Smooth muscle cell (in vitro differentiated cells): Measurements from ENCODE around the gene OTC. TPM values are rescaled to one million over a fixed set of nuclear protein-coding genes. Genes with fewer than 3 reads are reported as not detected.

ENCODE experiments used
- DNase-seq: peaks from one replicate; lab custom pipeline; 2025; ENCODE audit not compliant: unreplicated experiment; lab: John Stamatoyannopoulos, UW
- H2AFZ ChIP-seq: fragments of 200-600 bp; sonication (generic); 2 replicates; pipeline ENCODE4 v1.6.0; 2016; ENCODE audit warnings: antibody characterized with exemption, low read depth, mild to moderate bottlenecking
- H3F3A ChIP-seq: fragments of 200-600 bp; sonication (generic); 2 replicates; pipeline ENCODE4 v1.6.0; 2017; ENCODE audit warnings: antibody characterized with exemption, low read depth
- H3K27ac ChIP-seq: fragments of 200-600 bp; sonication (generic); 2 replicates; pipeline ENCODE4 v1.5.1; 2016; ENCODE audit warnings: low read depth, mild to moderate bottlenecking
- H3K27me3 ChIP-seq: fragments of 200-600 bp; sonication (generic); 2 replicates; pipeline ENCODE4 v1.6.1; 2016; ENCODE audit warnings: low read depth, mild to moderate bottlenecking
- H3K36me3 ChIP-seq: fragments of 200-600 bp; sonication (generic); 2 replicates; pipeline ENCODE4 v1.5.1; 2016; ENCODE audit warnings: low read depth
- H3K4me1 ChIP-seq: fragments of 200-600 bp; sonication (generic); 2 replicates; pipeline ENCODE4 v1.5.1; 2016; ENCODE audit warnings: low read depth
- H3K4me2 ChIP-seq: fragments of 200-600 bp; sonication (generic); 2 replicates; pipeline ENCODE4 v1.6.0; 2016; ENCODE audit warnings: mild to moderate bottlenecking
- H3K4me3 ChIP-seq: fragments of 200-600 bp; sonication (generic); 2 replicates; pipeline ENCODE4 v1.5.1; 2016; ENCODE audit warnings: mild to moderate bottlenecking
- H3K79me2 ChIP-seq: fragments of 200-600 bp; sonication (generic); 2 replicates; pipeline ENCODE4 v1.6.0; 2016; ENCODE audit warnings: low read depth, mild to moderate bottlenecking
- H3K9ac ChIP-seq: fragments of 200-600 bp; sonication (generic); 2 replicates; pipeline ENCODE4 v1.6.0; 2016; ENCODE audit warnings: low read depth
- H3K9me3 ChIP-seq: fragments of 200-600 bp; sonication (generic); replicated peaks from 2 replicates; pipeline ENCODE4 v1.5.1; 2016; ENCODE audit warnings: low read depth
- H4K20me1 ChIP-seq: fragments of 200-600 bp; sonication (generic); 2 replicates; pipeline ENCODE4 v1.6.0; 2016; ENCODE audit warnings: low read depth
- CTCF ChIP-seq: fragments of 200-600 bp; sonication (generic); IDR thresholded peaks from 2 replicates; pipeline ENCODE4 v1.5.1; 2017; ENCODE audit warnings: borderline replicate concordance, mild to moderate bottlenecking, antibody characterized with exemption; ENCODE audit not compliant: insufficient read depth, poor library complexity, severe bottlenecking
- WGBS: methylation state at CpG from one replicate; pipeline ENCODE4 v1.1.7; 2016; ENCODE audit warnings: low lambda C conversion rate; 5-methylcytosine and 5-hydroxymethylcytosine counted together
- polyA plus RNA-seq: library from polyadenylated mRNA; unstranded; fragments of >200 nt; fragmentation: Nextera tagmentation; extraction: Ambion mirVana; gene quantifications from 2 replicates; pipeline ENCODE4 v1.2.1, GENCODE V29; 2016
- total RNA-seq: library from RNA; depleted of rRNA; stranded (reverse); fragments of >200 nt; gene quantifications from 2 replicates; pipeline ENCODE4 v1.2.3, GENCODE V29; 2014

The OTC gene
- total and polyA plus RNA-seq, 2 experiments from 2014 or later = not detected

- no peaks in the 10 kb centered on the region for H4K20me1 ChIP-seq
- H3F3A ChIP-seq = no peaks in the 10 kb centered on the region
- H3K9me3 ChIP-seq = no peaks in the 10 kb centered on the region
- no peak for DNase-seq
- H3K27ac ChIP-seq = no peak overlapping the region
- no peak overlapping the region for H3K4me3 ChIP-seq
- no peaks in the 10 kb centered on the region for H3K4me1 ChIP-seq
- no peak overlapping the region for H3K9ac ChIP-seq
- H3K36me3 ChIP-seq = no peaks in the 10 kb centered on the region
- no peak for TF ChIP-seq CTCF
- H3K4me2 ChIP-seq = no peak overlapping the region
- no peaks in the 10 kb centered on the region for H3K27me3 ChIP-seq
- H2AFZ ChIP-seq = no peak overlapping the region
- no peaks in the 10 kb centered on the region for H3K79me2 ChIP-seq
These were observed 10.6 kb downstream of the OTC start for GRCh38 chrX:38363046-38363445.

GRCh38 chrX:38365954-38366353 is 13.6 kb downstream of the OTC start:
- Histone ChIP-seq H4K20me1 (no peaks in the 10 kb centered on the region), H3K4me1 (no peaks in the 10 kb centered on the region), H3K79me2 (no peaks in the 10 kb centered on the region), H3K36me3 (no peaks in the 10 kb centered on the region), H3K4me3 (no peak overlapping the region), H2AFZ (no peak overlapping the region), H3K4me2 (no peak overlapping the region), H3F3A (no peaks in the 10 kb centered on the region), H3K9ac (no peak overlapping the region), H3K27me3 (no peaks in the 10 kb centered on the region), H3K9me3 (no peaks in the 10 kb centered on the region), H3K27ac (no peak overlapping the region)
- no peak for TF ChIP-seq CTCF
- DNase-seq = no peak
- WGBS = 42% methylated on average over 3 of the region's 3 CpGs

GRCh38 chrX:38368774-38369173 is 16.4 kb downstream of the OTC start:
- Histone ChIP-seq H3K9ac (no peak overlapping the region), H3K9me3 (no peaks in the 10 kb centered on the region), H3K4me1 (no peaks in the 10 kb centered on the region), H3K27me3 (no peaks in the 10 kb centered on the region), H3K36me3 (no peaks in the 10 kb centered on the region), H3K4me3 (no peak overlapping the region), H3K4me2 (no peak overlapping the region), H2AFZ (no peak overlapping the region), H3K79me2 (no peaks in the 10 kb centered on the region), H3K27ac (no peak overlapping the region), H4K20me1 (no peaks in the 10 kb centered on the region), H3F3A (no peaks in the 10 kb centered on the region)
- DNase-seq = no peak
- WGBS = 60% methylated on average over 2 of the region's 2 CpGs
- TF ChIP-seq CTCF = no peak

GRCh38 chrX:38371641-38372040 is 19.2 kb downstream of the OTC start:
- Histone ChIP-seq H3F3A (no peaks in the 10 kb centered on the region), H2AFZ (no peak overlapping the region), H3K9me3 (no peaks in the 10 kb centered on the region), H3K4me3 (no peak overlapping the region), H3K4me1 (no peaks in the 10 kb centered on the region), H3K79me2 (no peaks in the 10 kb centered on the region), H3K4me2 (no peak overlapping the region), H3K36me3 (no peaks in the 10 kb centered on the region), H3K9ac (no peak overlapping the region), H3K27me3 (no peaks in the 10 kb centered on the region), H3K27ac (no peak overlapping the region), H4K20me1 (no peaks in the 10 kb centered on the region)
- DNase-seq = no peak
- TF ChIP-seq CTCF = no peak
- 53% methylated on average over 2 of the region's 2 CpGs for WGBS
